BE2C (cell line): ENCODE measurements around the gene ATP2C2.
"Not testable (repeated sequence)": the region's sequence is repeated elsewhere in the genome, so short reads cannot be mapped to it uniquely, and the experiment has no call there.

ENCODE experiments used
- DNase-seq: peaks from one replicate; pipeline ENCODE4 v3.0.0-alpha.2; 2020
- H3K27me3 ChIP-seq: fragments of 250-450 bp; sonication (Bioruptor Pico); 2 replicates; pipeline ENCODE4 v1.5.1; 2020; ENCODE audit warnings: mild to moderate bottlenecking
- H3K36me3 ChIP-seq: fragments of 250-450 bp; sonication (Bioruptor Pico); 2 replicates; pipeline ENCODE4 v1.5.1; 2020; ENCODE audit warnings: mild to moderate bottlenecking
- H3K4me1 ChIP-seq: fragments of 250-450 bp; sonication (Bioruptor Pico); 2 replicates; pipeline ENCODE4 v1.5.1; 2020
- H3K4me3 ChIP-seq: 2 replicates; pipeline ENCODE4 v1.5.1; 2011; ENCODE audit warnings: low read depth, low read length
- H3K9me3 ChIP-seq: fragments of 250-450 bp; sonication (Bioruptor Pico); 2 replicates; pipeline ENCODE4 v1.5.1; 2020
- TF ChIP-seq, protein P1 (sequence below): IDR thresholded peaks from 2 replicates; pipeline ENCODE4 v1.5.1; 2012; ENCODE audit warnings: mild to moderate bottlenecking, low read depth, low read length

Gene ATP2C2

DNA sequence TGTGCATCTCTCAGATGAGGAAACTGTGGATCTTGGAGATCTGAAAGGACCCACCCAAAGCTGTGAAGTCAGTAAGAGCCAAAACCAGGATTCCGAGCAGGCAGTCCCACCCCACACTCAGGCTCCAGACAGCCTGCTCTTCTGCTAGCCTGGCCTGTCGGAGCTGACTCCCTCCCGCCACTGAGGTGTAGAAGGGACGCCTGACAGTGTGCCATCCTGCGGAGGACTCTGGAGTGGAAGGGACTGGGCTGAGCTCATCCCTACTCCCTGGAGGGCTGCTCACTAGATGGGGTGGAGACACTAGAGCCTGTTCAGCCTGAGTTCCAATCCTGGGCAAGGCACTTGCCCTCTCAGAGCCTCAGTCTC, 37.7 kb upstream of the ATP2C2 start:
- no peaks in the 10 kb centered on the region; the same call in 1 of the 2 replicates for H3K27me3 ChIP-seq
- TF ChIP-seq, protein P1, sequence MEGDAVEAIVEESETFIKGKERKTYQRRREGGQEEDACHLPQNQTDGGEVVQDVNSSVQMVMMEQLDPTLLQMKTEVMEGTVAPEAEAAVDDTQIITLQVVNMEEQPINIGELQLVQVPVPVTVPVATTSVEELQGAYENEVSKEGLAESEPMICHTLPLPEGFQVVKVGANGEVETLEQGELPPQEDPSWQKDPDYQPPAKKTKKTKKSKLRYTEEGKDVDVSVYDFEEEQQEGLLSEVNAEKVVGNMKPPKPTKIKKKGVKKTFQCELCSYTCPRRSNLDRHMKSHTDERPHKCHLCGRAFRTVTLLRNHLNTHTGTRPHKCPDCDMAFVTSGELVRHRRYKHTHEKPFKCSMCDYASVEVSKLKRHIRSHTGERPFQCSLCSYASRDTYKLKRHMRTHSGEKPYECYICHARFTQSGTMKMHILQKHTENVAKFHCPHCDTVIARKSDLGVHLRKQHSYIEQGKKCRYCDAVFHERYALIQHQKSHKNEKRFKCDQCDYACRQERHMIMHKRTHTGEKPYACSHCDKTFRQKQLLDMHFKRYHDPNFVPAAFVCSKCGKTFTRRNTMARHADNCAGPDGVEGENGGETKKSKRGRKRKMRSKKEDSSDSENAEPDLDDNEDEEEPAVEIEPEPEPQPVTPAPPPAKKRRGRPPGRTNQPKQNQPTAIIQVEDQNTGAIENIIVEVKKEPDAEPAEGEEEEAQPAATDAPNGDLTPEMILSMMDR: no peak
- H3K36me3 ChIP-seq: no peaks in the 10 kb centered on the region
- no peak overlapping the region for H3K4me3 ChIP-seq
- no peaks in the 10 kb centered on the region for H3K4me1 ChIP-seq
- no peak for DNase-seq
- H3K9me3 ChIP-seq: no peaks in the 10 kb centered on the region

DNA sequence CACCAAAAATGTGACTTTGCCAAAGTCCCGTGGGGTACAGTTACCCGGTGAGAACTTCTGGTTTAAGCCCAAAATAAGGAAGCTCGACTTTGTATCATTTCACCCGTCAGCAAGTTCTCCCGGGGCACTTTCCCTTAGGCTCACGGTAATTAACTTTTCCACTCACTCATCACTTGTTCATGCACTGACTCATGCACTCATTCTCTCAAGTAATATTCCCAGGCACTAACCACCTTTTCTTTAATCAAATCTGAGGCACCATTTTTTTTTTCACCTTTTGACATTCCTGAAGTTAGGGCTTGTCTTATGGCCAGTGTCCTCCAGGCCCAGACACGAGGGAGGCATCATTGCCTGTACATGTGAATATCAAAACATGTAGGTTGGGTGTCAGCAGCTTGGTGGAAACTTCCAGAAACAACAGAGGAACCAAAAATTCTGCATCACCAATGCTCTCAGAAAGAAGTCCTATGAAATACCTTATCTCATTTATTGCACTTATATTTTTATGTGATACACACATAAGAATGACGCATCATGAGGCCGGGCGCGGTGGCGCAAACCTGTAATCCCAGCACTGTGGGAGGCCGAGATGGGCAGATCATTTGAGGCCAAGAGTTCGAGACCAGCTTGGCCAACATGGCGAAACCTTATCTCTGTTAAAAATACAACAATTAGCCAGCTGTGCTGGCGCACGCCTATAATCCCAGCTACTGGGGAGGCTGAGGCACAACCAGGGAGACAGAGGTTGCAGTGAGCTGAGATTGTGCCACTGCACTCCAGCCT, 36.1 kb upstream of the ATP2C2 start:
- Histone ChIP-seq H3K36me3 (no peaks in the 10 kb centered on the region), H3K27me3 (no peaks in the 10 kb centered on the region; the same call in 1 of the 2 replicates), H3K4me3 (no peak overlapping the region), H3K9me3 (no peaks in the 10 kb centered on the region), H3K4me1 (no peaks in the 10 kb centered on the region)
- TF ChIP-seq, protein P1: no peak
- no peak for DNase-seq

DNA sequence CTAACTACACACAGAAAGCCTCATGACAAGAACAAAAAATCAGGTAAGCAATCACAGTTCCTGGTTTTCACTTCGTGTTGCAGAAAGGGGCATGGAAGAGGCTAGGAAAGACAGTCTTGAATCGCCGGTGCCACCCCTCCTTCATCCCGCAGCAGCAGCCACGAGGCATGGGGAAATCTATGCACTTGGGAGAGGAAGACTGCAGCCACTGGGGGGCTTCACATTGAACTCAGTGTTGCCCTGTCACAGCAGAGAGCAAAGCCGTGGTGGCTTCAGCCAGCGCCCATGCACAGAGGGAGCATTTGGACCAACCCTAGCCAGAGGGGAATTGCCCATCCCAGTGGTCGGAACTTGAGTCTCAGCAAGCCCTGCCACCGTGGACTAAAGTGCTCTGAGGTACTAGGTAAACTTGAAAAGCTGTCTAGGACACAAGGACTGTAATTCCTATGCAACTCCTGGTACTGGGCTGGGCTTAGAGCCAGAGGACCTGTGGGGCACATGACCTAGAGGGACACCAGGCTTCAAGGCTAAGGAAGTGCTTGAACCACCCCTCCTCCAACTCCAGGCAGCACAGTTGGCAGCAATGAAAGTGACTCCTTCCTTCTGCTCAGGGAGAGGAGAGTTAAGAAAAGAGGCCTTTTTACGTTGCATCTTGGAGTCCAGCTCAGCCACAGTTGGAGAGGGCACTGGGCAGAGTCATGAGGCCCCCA, 35.2 kb upstream of the ATP2C2 start:
- Histone ChIP-seq H3K27me3 (no peaks in the 10 kb centered on the region; the same call in 1 of the 2 replicates), H3K4me3 (no peak overlapping the region), H3K36me3 (no peaks in the 10 kb centered on the region), H3K4me1 (no peaks in the 10 kb centered on the region), H3K9me3 (no peaks in the 10 kb centered on the region)
- TF ChIP-seq, protein P1: no peak
- DNase-seq: no peak

GRCh38 chr16:84334058-84334457, 34.3 kb upstream of the ATP2C2 start:
- H3K27me3 ChIP-seq: no peaks in the 10 kb centered on the region; the same call in 1 of the 2 replicates
- H3K4me3 ChIP-seq: no peak overlapping the region
- H3K4me1 ChIP-seq: no peaks in the 10 kb centered on the region
- DNase-seq: no peak
- TF ChIP-seq, protein P1: no peak
- H3K36me3 ChIP-seq: no peaks in the 10 kb centered on the region
- H3K9me3 ChIP-seq: no peaks in the 10 kb centered on the region

- no peak overlapping the region for H3K4me3 ChIP-seq
Measured at GRCh38 chr16:84334482-84334881, 33.9 kb upstream of the ATP2C2 start.

GRCh38 chr16:84337236-84337635, 31.1 kb upstream of the ATP2C2 start:
- H3K9me3 ChIP-seq, H3K4me3 ChIP-seq, H3K4me1 ChIP-seq, H3K36me3 ChIP-seq, H3K27me3 ChIP-seq, DNase-seq: not testable (repeated sequence)

More at GRCh38 chr16:84334482-84334881, 33.9 kb upstream of the ATP2C2 start:
- Histone ChIP-seq H3K9me3 (no peaks in the 10 kb centered on the region), H3K36me3 (no peaks in the 10 kb centered on the region), H3K27me3 (no peaks in the 10 kb centered on the region; the same call in 1 of the 2 replicates), H3K4me1 (no peaks in the 10 kb centered on the region)
- TF ChIP-seq, protein P1: no peak
- DNase-seq: no peak
